Adrenal gland (tissue), 12 donors: ENCODE results near the gene CAT. TPM values are rescaled to one million over a fixed set of nuclear protein-coding genes. Genes with fewer than 3 reads are reported as not detected.

ENCODE experiments used
- DNase-seq, 7 donors: peaks; one replicate each; pipeline ENCODE4 v3.0.0-alpha.2; 2019 to 2020
- H3K27ac ChIP-seq, 5 donors: fragments of 200-600 bp; sonication (generic) in 4 of 5; 1 replicate in 3 of 5; 2 replicates in 2 of 5; pipeline versions ENCODE4 v1.5.1 to v1.8.0; 2016 to 2020; ENCODE audit warnings: mild to moderate bottlenecking in 1 of 5
- H3K27me3 ChIP-seq: fragments of 200-600 bp; 2 replicates; pipeline ENCODE4 v1.8.0; 2021
- H3K36me3 ChIP-seq, 2 donors: fragments of 200-600 bp; replicated peaks in 1 of 2; 1 replicate in 1 of 2; 2 replicates in 1 of 2; pipeline versions ENCODE4 v1.5.1 to v1.8.0; 2018 to 2022
- H3K4me1 ChIP-seq, 2 donors: fragments of 200-600 bp; replicated peaks in 1 of 2; 1 replicate in 1 of 2; 2 replicates in 1 of 2; pipeline versions ENCODE4 v1.5.1 to v1.8.0; 2018 to 2021
- H3K4me3 ChIP-seq, 4 donors: fragments of 200-600 bp; sonication (generic) in 3 of 4; one replicate each; pipeline ENCODE4 v1.5.1; 2016 to 2018
- H3K9me3 ChIP-seq, 3 donors: fragments of 200-600 bp; sonication (generic) in 1 of 3; replicated peaks in 1 of 3; 1 replicate in 2 of 3; 2 replicates in 1 of 3; pipeline versions ENCODE4 v1.5.1 to v1.8.0; 2016 to 2021
- CTCF ChIP-seq, 6 experiments: fragments of 450-650 bp in 4 of 6; fragments of 200-600 bp in 2 of 6; sonication (generic) in 1 of 6; IDR thresholded peaks; 1 replicate in 5 of 6; 2 replicates in 1 of 6; pipeline versions ENCODE4 v1.5.1 to v1.8.0; 2016 to 2021; ENCODE audit warnings: antibody characterized with exemption in 6 of 6, mild to moderate bottlenecking in 2 of 6, moderate library complexity in 1 of 6
- POLR2A ChIP-seq, 2 donors: fragments of 450-650 bp; IDR thresholded peaks; one replicate each; pipeline ENCODE4 v1.6.1; 2017; ENCODE audit warnings: antibody characterized with exemption in 2 of 2, mild to moderate bottlenecking in 2 of 2, moderate library complexity in 1 of 2
- WGBS, 4 donors: extraction: QIAGEN DNeasy Blood & Tissue Kit in 2 of 4; methylation state at CpG; one replicate each; pipeline versions ENCODE4 v1.1.5 to v1.1.7; 2013 to 2017; 5-methylcytosine and 5-hydroxymethylcytosine counted together
- intact Hi-C, 2 donors: fragments of 100-400 bp; cut with DNase I; formaldehyde crosslinking; loops; one replicate each; pipeline versions ENCODE4 v1.14.1 to v1.15.0; 2022 to 2023
- polyA plus RNA-seq, 3 donors: library from polyadenylated mRNA; stranded (reverse); fragments of 200-250 nt in 2 of 3; fragments of 350-450 nt in 1 of 3; fragmentation: Illumina TruSeq in 1 of 3; extraction: RNeasy Lipid Tissue Mini Kit (QIAGEN cat#74804) in 1 of 3; gene quantifications; one replicate each; pipeline ENCODE4 v1.2.3, GENCODE V29; 2013 to 2014
- total RNA-seq, 9 donors: library from RNA; depleted of rRNA in 4 of 9; stranded (reverse); fragments of >200 nt in 4 of 9; fragments of 120-200 nt in 1 of 9; fragmentation: NEBNext Ultra II Directional in 1 of 9; extraction: Animal tissue kit (Norgen Biotek cat#: 25700) in 1 of 9; gene quantifications; one replicate each; pipeline versions ENCODE4 v1.1.0 to v1.2.4, GENCODE V29; 2013 to 2023
- donor health status: healthy with polysubstance abuse.
- donor health status: Bipolar disorder and iron deficiency.
- donor health status: DM: yes; HTN: yes; CAD: no.
- donor health status: DM: no; HTN: no; CAD: no.
- donor health status: DM: no; HTN: no; CAD: no.
- donor health status: DM: yes; HTN: yes; CAD: no.

Gene CAT
- total and polyA plus RNA-seq, 12 donors, result 45.8 to 302 (median 209) TPM

- Histone ChIP-seq H3K9me3 (no peaks in the 10 kb centered on the region), H3K36me3 (no peaks in the 10 kb centered on the region), H3K27ac (no peak overlapping the region), H3K27me3 (no peaks in the 10 kb centered on the region), H3K4me3 (no peak overlapping the region), H3K4me1 (no peaks in the 10 kb centered on the region)
- intact Hi-C loops, result no loop called here
- 79 to 97% (median 90%) methylated on average over 1 of the region's 1 CpG for WGBS, 4 donors
- TF ChIP-seq POLR2A (IDR thresholded peaks at IDR 0.05) (no peak), CTCF (IDR thresholded peaks at IDR 0.05) (no peak)
- DNase-seq, result no peak
These were observed 13.4 kb upstream of the CAT start for GRCh38 chr11:34425360-34425759.

- 77 to 85% (median 78%) methylated on average over 1 of the region's 1 CpG for WGBS, 4 donors
- no peaks in the 10 kb centered on the region for H3K36me3 ChIP-seq
- intact Hi-C loops, result no loop called here
- H3K4me3 ChIP-seq, result no peak overlapping the region
- H3K27ac ChIP-seq, result no peak overlapping the region
- TF ChIP-seq CTCF (IDR thresholded peaks at IDR 0.05) (no peak), POLR2A (IDR thresholded peaks at IDR 0.05) (no peak)
- no peak for DNase-seq
- H3K4me1 ChIP-seq, result no peaks in the 10 kb centered on the region
- no peaks in the 10 kb centered on the region for H3K27me3 ChIP-seq
- no peaks in the 10 kb centered on the region for H3K9me3 ChIP-seq
These were observed 12.9 kb upstream of the CAT start for GRCh38 chr11:34425867-34426266.

- no peaks in the 10 kb centered on the region for H3K27me3 ChIP-seq
- no peak for TF ChIP-seq CTCF (IDR thresholded peaks at IDR 0.05)
- no peak for TF ChIP-seq POLR2A (IDR thresholded peaks at IDR 0.05)
- no peaks in the 10 kb centered on the region for H3K9me3 ChIP-seq
- no peak overlapping the region for H3K27ac ChIP-seq
- WGBS, 4 donors, result 58 to 71% (median 66%) methylated on average over 3 of the region's 3 CpGs
- H3K4me3 ChIP-seq, result no peak overlapping the region
- DNase-seq, result no peak
- intact Hi-C loops, result no loop called here
- H3K36me3 ChIP-seq, result no peaks in the 10 kb centered on the region
- no peaks in the 10 kb centered on the region for H3K4me1 ChIP-seq
These were observed 12.0 kb upstream of the CAT start for GRCh38 chr11:34426766-34427185.

GRCh38 chr11:34427186-34427805 is 11.4 kb upstream of the CAT start:
- TF ChIP-seq POLR2A (IDR thresholded peaks at IDR 0.05) (no peak), CTCF (IDR thresholded peaks at IDR 0.05) (no peak)
- DNase-seq, result no peak
- WGBS, 4 donors, result 38 to 50% (median 42%) methylated on average over 4 of the region's 4 CpGs
- no peaks in the 10 kb centered on the region for H3K27me3 ChIP-seq
- no peaks in the 10 kb centered on the region for H3K36me3 ChIP-seq
- no peak overlapping the region for H3K4me3 ChIP-seq
- H3K9me3 ChIP-seq, result no peaks in the 10 kb centered on the region
- H3K4me1 ChIP-seq, result no peaks in the 10 kb centered on the region
- intact Hi-C loops, result no loop called here
- H3K27ac ChIP-seq, result peak overlapping the region in 1 of 5 donors; percentile 48
